Nephron (organoid): ENCODE measurements around the gene METTL25B.

Experiments
- H3K27ac Mint-ChIP-seq, 3 experiments: 2 replicates each; pipeline ENCODE4 v1.8.0; 2020; ENCODE audit warnings: mixed read lengths in 3 of 3, mild to moderate bottlenecking in 2 of 3, moderate library complexity in 1 of 3
- H3K27me3 Mint-ChIP-seq: 2 replicates; pipeline ENCODE4 v1.8.0; 2021; ENCODE audit warnings: low read depth, mild to moderate bottlenecking, moderate library complexity, mixed read lengths
- H3K36me3 Mint-ChIP-seq: 2 replicates; pipeline ENCODE4 v1.8.0; 2020; ENCODE audit warnings: low read depth, mixed read lengths
- H3K4me1 Mint-ChIP-seq: 2 replicates; pipeline ENCODE4 v1.8.0; 2020; ENCODE audit warnings: mixed read lengths
- H3K4me3 Mint-ChIP-seq, 3 experiments: 2 replicates each; pipeline ENCODE4 v1.8.0; 2020; ENCODE audit warnings: mild to moderate bottlenecking in 3 of 3, mixed read lengths in 3 of 3, moderate library complexity in 2 of 3
- H3K9me3 Mint-ChIP-seq: 2 replicates; pipeline ENCODE4 v1.8.0; 2020; ENCODE audit warnings: mixed read lengths
- TF ChIP-seq, protein P1 (sequence below), 3 experiments: fragments of 200-600 bp; sonication (generic); IDR thresholded peaks; one replicate each; pipeline ENCODE4 v1.5.0; 2021; ENCODE audit warnings: antibody characterized with exemption in 3 of 3; ENCODE audit not compliant: unreplicated experiment in 3 of 3

Gene METTL25B

DNA sequence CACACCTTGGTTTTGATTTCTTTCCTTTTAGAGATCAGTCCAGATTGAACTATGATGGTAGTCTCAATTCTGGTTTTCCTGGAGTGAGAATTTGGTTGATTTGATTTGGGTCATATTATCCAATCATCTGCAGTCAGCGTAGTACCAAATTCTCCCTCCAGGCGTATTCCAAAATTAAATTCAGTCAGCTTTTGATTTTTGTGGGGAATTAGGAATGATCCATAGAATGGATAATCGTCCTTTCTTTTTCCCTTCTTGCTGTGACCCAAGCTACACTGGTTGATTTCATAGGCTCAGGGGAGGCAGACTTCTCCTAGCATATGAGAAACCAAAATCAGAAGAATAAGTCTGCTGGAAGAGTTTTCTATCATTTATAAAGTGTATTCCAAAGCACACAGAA is 44.0 kb downstream of the METTL25B start:
- Mint-ChIP-seq H3K36me3 (peaks cover 22% of the 10 kb centered on the region), H3K27me3 (no peaks in the 10 kb centered on the region), H3K9me3 (no peaks in the 10 kb centered on the region), H3K4me1 (peaks cover 51% of the 10 kb centered on the region), H3K27ac (peak overlapping the region in 1 of 3 experiments; percentile 61), H3K4me3 (peak overlapping the region in 1 of 3 experiments; percentile 33)
- TF ChIP-seq, protein P1, sequence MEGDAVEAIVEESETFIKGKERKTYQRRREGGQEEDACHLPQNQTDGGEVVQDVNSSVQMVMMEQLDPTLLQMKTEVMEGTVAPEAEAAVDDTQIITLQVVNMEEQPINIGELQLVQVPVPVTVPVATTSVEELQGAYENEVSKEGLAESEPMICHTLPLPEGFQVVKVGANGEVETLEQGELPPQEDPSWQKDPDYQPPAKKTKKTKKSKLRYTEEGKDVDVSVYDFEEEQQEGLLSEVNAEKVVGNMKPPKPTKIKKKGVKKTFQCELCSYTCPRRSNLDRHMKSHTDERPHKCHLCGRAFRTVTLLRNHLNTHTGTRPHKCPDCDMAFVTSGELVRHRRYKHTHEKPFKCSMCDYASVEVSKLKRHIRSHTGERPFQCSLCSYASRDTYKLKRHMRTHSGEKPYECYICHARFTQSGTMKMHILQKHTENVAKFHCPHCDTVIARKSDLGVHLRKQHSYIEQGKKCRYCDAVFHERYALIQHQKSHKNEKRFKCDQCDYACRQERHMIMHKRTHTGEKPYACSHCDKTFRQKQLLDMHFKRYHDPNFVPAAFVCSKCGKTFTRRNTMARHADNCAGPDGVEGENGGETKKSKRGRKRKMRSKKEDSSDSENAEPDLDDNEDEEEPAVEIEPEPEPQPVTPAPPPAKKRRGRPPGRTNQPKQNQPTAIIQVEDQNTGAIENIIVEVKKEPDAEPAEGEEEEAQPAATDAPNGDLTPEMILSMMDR (IDR thresholded peaks at IDR 0.05; ENCODE audit: unreplicated experiment in 3 of 3), result no peak

DNA sequence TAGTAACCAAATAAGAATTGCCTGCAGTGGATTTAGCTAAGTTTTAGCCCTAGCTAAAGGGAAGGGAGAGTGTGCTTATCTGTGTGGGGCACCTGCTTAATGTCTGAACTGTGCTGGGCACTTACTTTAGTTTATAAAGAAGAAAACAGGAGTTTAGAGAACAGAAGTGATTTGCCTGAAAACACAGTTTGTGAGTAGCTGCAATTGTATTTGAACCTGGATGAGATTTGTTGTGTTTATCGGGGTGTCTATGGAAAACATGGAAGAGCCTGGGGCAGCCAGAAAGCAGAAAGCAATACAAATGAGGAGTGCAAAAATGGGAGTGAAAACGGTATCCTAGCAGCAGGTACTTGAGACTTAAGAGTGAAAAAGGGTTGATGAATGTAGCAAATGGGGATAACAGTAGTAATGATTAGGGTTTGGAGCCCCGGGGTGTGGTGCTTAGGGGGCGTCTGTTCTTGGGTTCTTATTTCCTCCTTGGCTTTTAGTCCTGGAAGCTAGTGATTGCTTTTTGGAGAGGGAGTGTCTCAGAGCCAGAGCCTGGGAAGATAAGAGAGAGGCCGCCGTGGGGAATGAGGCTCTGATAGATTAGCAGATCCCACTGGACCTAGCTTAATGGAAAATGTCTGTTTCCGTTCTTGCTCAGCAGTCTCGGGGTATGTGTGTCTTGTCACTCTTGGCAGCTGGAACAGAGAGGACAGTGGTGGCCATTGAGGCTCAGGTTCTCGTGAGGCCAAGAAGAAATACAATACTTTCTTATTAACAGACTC is 44.6 kb downstream of the METTL25B start:
- Mint-ChIP-seq H3K9me3 (no peaks in the 10 kb centered on the region), H3K27me3 (no peaks in the 10 kb centered on the region), H3K4me1 (peaks cover 51% of the 10 kb centered on the region), H3K27ac (peak overlapping the region in 2 of 3 experiments; percentile 53 to 61), H3K4me3 (peak overlapping the region in 2 of 3 experiments; percentile 15 to 25), H3K36me3 (peaks cover 26% of the 10 kb centered on the region)
- TF ChIP-seq, protein P1 (IDR thresholded peaks at IDR 0.05; ENCODE audit: unreplicated experiment in 3 of 3), result no peak

DNA sequence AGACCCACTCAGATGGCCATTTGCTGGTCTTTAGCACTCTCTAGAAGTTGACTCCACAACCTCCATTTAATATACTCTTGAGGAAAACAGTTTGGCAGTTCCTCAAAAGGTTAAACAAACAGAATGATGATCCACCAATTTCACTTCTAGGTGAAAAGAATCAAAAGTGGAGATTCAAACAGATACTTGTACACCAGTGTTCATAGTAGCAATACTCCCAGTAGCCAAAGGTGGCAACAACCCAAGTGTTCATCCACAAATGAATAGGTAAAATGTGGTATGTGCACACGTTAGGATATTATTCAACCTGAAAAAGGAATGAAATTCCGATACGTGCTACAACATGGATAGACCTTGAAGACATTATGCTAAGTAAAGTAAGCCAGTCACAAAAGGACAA is 45.3 kb downstream of the METTL25B start:
- H3K36me3 Mint-ChIP-seq, result peaks cover 29% of the 10 kb centered on the region
- H3K4me1 Mint-ChIP-seq, result peaks cover 48% of the 10 kb centered on the region
- no peaks in the 10 kb centered on the region for H3K9me3 Mint-ChIP-seq
- TF ChIP-seq, protein P1 (IDR thresholded peaks at IDR 0.05; ENCODE audit: unreplicated experiment in 3 of 3), result peak in 1 of 3 experiments; percentile 14
- no peaks in the 10 kb centered on the region for H3K27me3 Mint-ChIP-seq
- no peak overlapping the region for H3K4me3 Mint-ChIP-seq
- H3K27ac Mint-ChIP-seq, result peak overlapping the region in 2 of 3 experiments; percentile 53 to 61

DNA sequence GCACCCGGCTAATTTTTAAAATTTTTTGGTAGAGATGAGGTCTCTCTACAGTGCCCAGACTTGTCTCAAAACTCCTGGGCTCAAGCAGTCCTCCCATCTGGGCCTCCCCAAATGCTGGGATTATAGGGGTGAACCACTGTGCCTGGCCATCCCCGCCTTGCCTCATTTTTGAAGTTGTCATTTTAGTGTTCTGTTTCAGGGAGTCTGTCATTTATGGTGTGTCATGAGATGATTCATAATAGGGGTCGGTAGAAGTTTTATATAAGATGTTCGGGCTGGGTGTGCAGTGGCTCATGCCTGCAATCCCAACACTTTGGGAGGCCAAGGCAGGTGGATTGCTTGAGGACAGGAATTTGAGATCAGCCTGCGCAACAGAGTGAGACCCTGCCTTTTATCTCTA is 47.5 kb downstream of the METTL25B start:
- H3K36me3 Mint-ChIP-seq, result peaks cover 21% of the 10 kb centered on the region
- TF ChIP-seq, protein P1 (IDR thresholded peaks at IDR 0.05; ENCODE audit: unreplicated experiment in 3 of 3), result no peak
- H3K9me3 Mint-ChIP-seq, result no peaks in the 10 kb centered on the region
- H3K27me3 Mint-ChIP-seq, result no peaks in the 10 kb centered on the region
- peaks cover 32% of the 10 kb centered on the region for H3K4me1 Mint-ChIP-seq
- no peak overlapping the region for H3K27ac Mint-ChIP-seq
- H3K4me3 Mint-ChIP-seq, result no peak overlapping the region

DNA sequence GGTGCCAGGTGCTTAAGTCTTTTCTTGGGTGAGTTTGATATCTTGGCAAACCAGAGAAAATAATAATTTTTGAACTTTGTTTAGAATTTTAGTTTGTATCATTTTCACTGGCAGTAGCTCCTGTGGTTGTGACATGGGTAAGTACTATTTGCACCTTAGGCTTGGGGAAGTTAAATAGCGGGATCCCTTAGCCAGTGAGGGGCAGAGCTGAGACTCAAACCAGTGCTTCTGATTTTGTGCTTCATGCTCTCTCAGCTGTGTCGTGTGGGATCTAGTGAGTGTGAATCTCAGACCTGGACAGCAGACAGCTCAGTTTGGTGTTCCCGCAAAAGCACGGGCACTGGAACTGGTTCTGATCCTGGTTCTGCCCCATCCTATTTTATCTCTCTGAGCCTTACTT is 48.7 kb downstream of the METTL25B start:
- no peaks in the 10 kb centered on the region for H3K9me3 Mint-ChIP-seq
- H3K36me3 Mint-ChIP-seq, result peaks cover 23% of the 10 kb centered on the region
- H3K27me3 Mint-ChIP-seq, result no peaks in the 10 kb centered on the region
- H3K4me1 Mint-ChIP-seq, result peaks cover 24% of the 10 kb centered on the region
- TF ChIP-seq, protein P1 (IDR thresholded peaks at IDR 0.05; ENCODE audit: unreplicated experiment in 3 of 3), result no peak
- H3K27ac Mint-ChIP-seq, result peak overlapping the region in 1 of 3 experiments; percentile 6
- H3K4me3 Mint-ChIP-seq, result no peak overlapping the region

DNA sequence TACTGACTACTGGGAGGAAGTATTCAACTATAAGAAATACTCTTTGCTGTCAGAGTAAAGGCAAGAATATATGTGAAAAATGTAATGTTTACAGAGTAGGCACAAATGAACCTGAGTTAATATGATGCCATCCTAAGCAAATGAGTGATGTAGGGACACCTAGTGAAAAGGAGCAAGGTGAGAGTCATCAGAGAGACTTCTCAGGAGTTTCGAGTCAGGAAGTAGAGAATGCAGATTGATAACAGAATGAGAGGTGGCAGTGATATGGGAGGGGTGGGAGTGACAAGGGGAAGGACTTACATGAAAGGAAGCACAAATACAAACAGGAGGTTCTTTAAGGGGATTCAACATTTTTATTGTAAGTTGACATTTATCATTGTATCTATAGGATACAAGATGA is 49.3 kb downstream of the METTL25B start:
- Mint-ChIP-seq H3K36me3 (peaks cover 30% of the 10 kb centered on the region), H3K4me3 (no peak overlapping the region), H3K27ac (no peak overlapping the region), H3K9me3 (no peaks in the 10 kb centered on the region), H3K4me1 (peaks cover 19% of the 10 kb centered on the region), H3K27me3 (no peaks in the 10 kb centered on the region)
- TF ChIP-seq, protein P1 (IDR thresholded peaks at IDR 0.05; ENCODE audit: unreplicated experiment in 3 of 3), result no peak
